ENCODE measurements around the gene AGAP1. TPM values are rescaled to one million over a fixed set of nuclear protein-coding genes. Genes with fewer than 3 reads are reported as not detected.

The AGAP1 gene
- total RNA-seq, 4 donors from 2014 or later, result 7.2 to 19.6 (median 15.2) TPM

DNA sequence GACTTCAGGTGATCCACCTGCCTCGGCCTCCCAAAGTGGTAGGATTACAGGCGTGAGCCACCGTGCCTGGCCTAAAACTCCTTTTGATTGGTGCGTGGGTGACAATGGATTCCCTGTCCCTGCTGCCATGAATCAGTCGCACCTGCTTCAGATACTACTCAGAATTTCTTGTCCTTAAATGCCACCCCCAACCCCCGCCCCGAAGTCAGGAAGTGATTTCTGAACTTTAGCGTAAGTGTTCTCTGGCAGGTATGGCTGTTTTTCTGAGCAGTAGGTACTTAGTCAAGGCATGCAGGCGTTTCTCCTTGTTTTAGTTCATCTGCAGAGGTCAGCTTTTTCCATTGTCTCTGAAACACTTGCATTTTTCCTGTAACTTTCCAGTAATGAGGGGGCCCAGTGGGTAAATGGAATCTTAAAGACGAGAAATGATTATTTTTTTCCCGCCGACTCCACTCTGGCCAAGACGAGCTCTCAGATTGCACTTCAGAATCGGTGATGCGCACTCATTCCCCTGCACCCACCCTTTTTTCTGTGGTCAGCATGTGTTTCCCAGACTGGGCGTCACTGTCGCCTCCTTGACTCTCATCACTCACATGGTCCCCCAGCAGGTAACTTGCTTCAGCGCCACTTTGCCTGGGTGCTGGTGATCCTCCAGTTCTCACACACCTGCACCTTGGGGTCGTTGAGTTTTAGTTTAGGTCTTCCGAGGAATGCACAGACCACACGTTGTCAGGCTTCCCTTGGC, 494.6 kb downstream of the AGAP1 start:
- H3K9me3 ChIP-seq, result no peaks in the 10 kb centered on the region
- no peak overlapping the region for H3K27ac ChIP-seq
- no peak overlapping the region for H3K4me3 ChIP-seq
- H3K36me3 ChIP-seq, result no peaks in the 10 kb centered on the region
- no peak for TF ChIP-seq POLR2A (IDR thresholded peaks at IDR 0.05)
- TF ChIP-seq, protein P1, sequence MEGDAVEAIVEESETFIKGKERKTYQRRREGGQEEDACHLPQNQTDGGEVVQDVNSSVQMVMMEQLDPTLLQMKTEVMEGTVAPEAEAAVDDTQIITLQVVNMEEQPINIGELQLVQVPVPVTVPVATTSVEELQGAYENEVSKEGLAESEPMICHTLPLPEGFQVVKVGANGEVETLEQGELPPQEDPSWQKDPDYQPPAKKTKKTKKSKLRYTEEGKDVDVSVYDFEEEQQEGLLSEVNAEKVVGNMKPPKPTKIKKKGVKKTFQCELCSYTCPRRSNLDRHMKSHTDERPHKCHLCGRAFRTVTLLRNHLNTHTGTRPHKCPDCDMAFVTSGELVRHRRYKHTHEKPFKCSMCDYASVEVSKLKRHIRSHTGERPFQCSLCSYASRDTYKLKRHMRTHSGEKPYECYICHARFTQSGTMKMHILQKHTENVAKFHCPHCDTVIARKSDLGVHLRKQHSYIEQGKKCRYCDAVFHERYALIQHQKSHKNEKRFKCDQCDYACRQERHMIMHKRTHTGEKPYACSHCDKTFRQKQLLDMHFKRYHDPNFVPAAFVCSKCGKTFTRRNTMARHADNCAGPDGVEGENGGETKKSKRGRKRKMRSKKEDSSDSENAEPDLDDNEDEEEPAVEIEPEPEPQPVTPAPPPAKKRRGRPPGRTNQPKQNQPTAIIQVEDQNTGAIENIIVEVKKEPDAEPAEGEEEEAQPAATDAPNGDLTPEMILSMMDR (IDR thresholded peaks at IDR 0.05), result no peak
- 95 to 96% methylated on average over 21 of the region's 21 CpGs for WGBS, 2 donors
- no peak for DNase-seq
- no peaks in the 10 kb centered on the region for H3K4me1 ChIP-seq
- H3K27me3 ChIP-seq, result no peaks in the 10 kb centered on the region
- intact Hi-C loops (cut with DNase I), result no loop called here

DNA sequence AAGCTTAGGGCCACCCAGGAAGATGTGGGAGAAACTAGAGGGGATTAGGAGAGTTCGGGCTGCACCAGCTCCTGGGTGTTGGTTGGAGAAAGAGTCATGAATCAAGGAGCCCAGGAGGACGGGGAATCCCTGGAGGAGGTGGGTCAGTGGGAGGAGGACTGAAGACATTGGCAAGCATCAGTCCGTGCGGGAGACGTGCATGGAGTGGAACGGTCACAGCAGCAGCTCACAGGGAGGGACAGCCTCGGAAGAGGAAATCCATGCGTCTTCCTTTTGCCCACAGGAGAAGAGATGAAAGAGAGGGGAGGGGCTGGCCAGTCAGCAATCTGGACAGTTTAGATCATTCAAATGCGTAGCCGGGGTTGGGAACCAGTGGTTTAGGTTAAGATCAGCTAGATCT, 495.7 kb downstream of the AGAP1 start:
- H3K9me3 ChIP-seq, result no peaks in the 10 kb centered on the region
- H3K27ac ChIP-seq, result no peak overlapping the region
- TF ChIP-seq, protein P1 (IDR thresholded peaks at IDR 0.05), result no peak
- no peak for TF ChIP-seq POLR2A (IDR thresholded peaks at IDR 0.05)
- no peaks in the 10 kb centered on the region for H3K27me3 ChIP-seq
- no peaks in the 10 kb centered on the region for H3K4me1 ChIP-seq
- no peak overlapping the region for H3K4me3 ChIP-seq
- no peaks in the 10 kb centered on the region for H3K36me3 ChIP-seq
- no peak for DNase-seq
- intact Hi-C loops (cut with DNase I), result no loop called here
- 90 to 94% methylated on average over 10 of the region's 10 CpGs for WGBS, 2 donors

DNA sequence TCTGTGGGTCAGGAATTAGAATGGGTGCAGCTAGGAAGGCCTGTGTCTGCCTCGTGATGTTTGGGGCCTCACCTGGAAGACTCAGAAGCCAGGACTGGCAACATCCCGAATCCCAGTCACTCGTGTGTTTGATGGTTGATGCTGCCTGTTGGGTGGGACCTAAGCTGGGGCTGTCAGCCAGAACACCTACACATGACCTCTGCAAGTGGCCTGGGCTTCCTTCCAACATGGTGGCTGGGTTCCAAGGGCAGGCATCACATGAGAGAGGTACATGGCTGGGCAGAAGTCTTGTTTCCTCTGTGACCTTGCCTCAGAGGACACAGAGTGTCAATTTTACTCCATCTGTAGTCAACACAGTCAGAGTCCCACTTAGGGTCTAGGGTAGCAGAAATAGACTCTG, 496.5 kb downstream of the AGAP1 start:
- H3K36me3 ChIP-seq, result no peaks in the 10 kb centered on the region
- no peak overlapping the region for H3K27ac ChIP-seq
- intact Hi-C loops (cut with DNase I), result no loop called here
- WGBS, 2 donors, result no CpG with 5 or more reads among the region's 3 CpGs
- no peaks in the 10 kb centered on the region for H3K9me3 ChIP-seq
- H3K27me3 ChIP-seq, result no peaks in the 10 kb centered on the region
- no peak for DNase-seq
- H3K4me1 ChIP-seq, result no peaks in the 10 kb centered on the region
- no peak overlapping the region for H3K4me3 ChIP-seq
- no peak for TF ChIP-seq POLR2A (IDR thresholded peaks at IDR 0.05)
- TF ChIP-seq, protein P1 (IDR thresholded peaks at IDR 0.05), result no peak

DNA sequence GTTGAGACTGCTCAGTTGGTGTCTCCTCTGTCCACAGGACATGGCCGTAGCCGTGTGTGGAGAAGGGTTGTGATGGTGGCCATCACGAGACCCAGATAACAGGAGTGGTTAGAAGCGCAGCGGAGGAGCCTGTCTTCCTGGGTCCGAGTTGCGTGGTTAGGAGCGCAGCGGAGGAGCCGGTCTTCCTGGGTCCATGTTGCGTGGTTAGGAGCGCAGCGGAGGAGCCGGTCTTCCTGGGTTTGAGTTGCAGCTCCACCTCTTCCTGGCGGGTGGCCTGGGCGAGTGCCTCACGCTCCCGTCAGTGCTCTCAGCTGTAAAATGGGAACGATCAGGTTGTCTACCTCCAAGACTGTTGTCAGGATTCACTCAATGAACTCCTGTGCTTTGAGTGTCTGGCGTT, 498.2 kb downstream of the AGAP1 start:
- 89 to 98% methylated on average over 11 of the region's 20 CpGs for WGBS, 2 donors
- no peaks in the 10 kb centered on the region for H3K9me3 ChIP-seq
- intact Hi-C loops (cut with DNase I), result no loop called here
- H3K4me1 ChIP-seq, result no peaks in the 10 kb centered on the region
- H3K36me3 ChIP-seq, result no peaks in the 10 kb centered on the region
- H3K27me3 ChIP-seq, result no peaks in the 10 kb centered on the region
- no peak for DNase-seq
- TF ChIP-seq, protein P1 (IDR thresholded peaks at IDR 0.05), result no peak
- TF ChIP-seq POLR2A (IDR thresholded peaks at IDR 0.05), result no peak
- H3K27ac ChIP-seq, result no peak overlapping the region
- no peak overlapping the region for H3K4me3 ChIP-seq

DNA sequence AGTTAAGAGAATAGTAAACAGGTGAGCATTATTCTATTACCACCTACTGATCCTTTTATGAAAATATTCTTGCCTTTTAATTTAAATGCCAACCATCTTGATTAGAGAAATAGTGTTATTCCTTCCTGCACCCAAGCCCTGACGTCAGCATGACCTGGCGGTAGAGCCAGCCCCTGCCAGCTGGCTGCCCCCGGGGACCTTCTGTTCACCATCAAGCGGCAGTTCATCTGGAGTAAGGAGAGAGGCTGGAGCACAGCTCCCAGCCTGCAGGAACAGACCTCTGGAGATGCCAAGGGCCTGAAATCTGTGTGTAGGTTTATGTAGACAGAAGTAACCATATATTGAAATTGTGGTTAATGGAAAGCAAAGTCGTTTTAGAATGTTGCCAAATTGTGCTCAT, 502.6 kb downstream of the AGAP1 start:
- H3K9me3 ChIP-seq, result no peaks in the 10 kb centered on the region
- intact Hi-C loops (cut with DNase I), result no loop called here
- TF ChIP-seq, protein P1 (IDR thresholded peaks at IDR 0.05), result no peak
- TF ChIP-seq POLR2A (IDR thresholded peaks at IDR 0.05), result no peak
- no peak overlapping the region for H3K27ac ChIP-seq
- peaks cover 0 to 9% (median 0%) of the 10 kb centered on the region in 3 donors for H3K36me3 ChIP-seq
- H3K4me1 ChIP-seq, result no peaks in the 10 kb centered on the region
- no peaks in the 10 kb centered on the region for H3K27me3 ChIP-seq
- no peak for DNase-seq
- no peak overlapping the region for H3K4me3 ChIP-seq
- 82 to 98% methylated on average over 5 of the region's 5 CpGs for WGBS, 2 donors
